Brain microvascular endothelial cell (primary cell): ENCODE measurements around the gene ADAM11.

Experiments used
- DNase-seq: peaks from one replicate; pipeline ENCODE4 v3.0.0-alpha.2; 2020
- H3K27ac ChIP-seq: fragments of 250-450 bp; sonication (Bioruptor Pico); 2 replicates; pipeline ENCODE4 v1.5.1; 2020; ENCODE audit warnings: mild to moderate bottlenecking, moderate library complexity
- H3K27me3 ChIP-seq: fragments of 250-450 bp; sonication (Bioruptor Pico); replicated peaks from 2 replicates; pipeline ENCODE4 v1.5.1; 2020; ENCODE audit warnings: mild to moderate bottlenecking
- H3K36me3 ChIP-seq: fragments of 250-450 bp; sonication (Bioruptor Pico); replicated peaks from 2 replicates; pipeline ENCODE4 v1.5.1; 2020; ENCODE audit warnings: mild to moderate bottlenecking
- H3K4me3 ChIP-seq: 2 replicates; pipeline ENCODE4 v1.5.1; 2011; ENCODE audit warnings: low read depth, mild to moderate bottlenecking, control low read depth, low read length, moderate library complexity
- in situ Hi-C: cut with HindIII; loops from 2 replicates; pipeline ENCODE4 v1.10.0; 2017; ENCODE audit warnings: low sequenced_read_pairs, low pct_ligation_motif_present
- TF ChIP-seq, protein P1 (sequence below): IDR thresholded peaks from 2 replicates; pipeline ENCODE4 v1.5.1; 2011; ENCODE audit warnings: low read depth, mild to moderate bottlenecking, moderate library complexity, low read length, control low read depth, inconsistent platforms; ENCODE audit errors: missing control alignments

ADAM11 gene

GRCh38 chr17:44749076-44749979 lies 9.5 kb upstream of the ADAM11 start:
- no peaks in the 10 kb centered on the region for H3K36me3 ChIP-seq

GRCh38 chr17:44749980-44750318 lies 8.8 kb upstream of the ADAM11 start:
- Histone ChIP-seq H3K4me3 (no peak overlapping the region), H3K27ac (no peak overlapping the region), H3K36me3 (no peaks in the 10 kb centered on the region), H3K27me3 (no peaks in the 10 kb centered on the region)
- no peak for DNase-seq
- TF ChIP-seq, protein P1, sequence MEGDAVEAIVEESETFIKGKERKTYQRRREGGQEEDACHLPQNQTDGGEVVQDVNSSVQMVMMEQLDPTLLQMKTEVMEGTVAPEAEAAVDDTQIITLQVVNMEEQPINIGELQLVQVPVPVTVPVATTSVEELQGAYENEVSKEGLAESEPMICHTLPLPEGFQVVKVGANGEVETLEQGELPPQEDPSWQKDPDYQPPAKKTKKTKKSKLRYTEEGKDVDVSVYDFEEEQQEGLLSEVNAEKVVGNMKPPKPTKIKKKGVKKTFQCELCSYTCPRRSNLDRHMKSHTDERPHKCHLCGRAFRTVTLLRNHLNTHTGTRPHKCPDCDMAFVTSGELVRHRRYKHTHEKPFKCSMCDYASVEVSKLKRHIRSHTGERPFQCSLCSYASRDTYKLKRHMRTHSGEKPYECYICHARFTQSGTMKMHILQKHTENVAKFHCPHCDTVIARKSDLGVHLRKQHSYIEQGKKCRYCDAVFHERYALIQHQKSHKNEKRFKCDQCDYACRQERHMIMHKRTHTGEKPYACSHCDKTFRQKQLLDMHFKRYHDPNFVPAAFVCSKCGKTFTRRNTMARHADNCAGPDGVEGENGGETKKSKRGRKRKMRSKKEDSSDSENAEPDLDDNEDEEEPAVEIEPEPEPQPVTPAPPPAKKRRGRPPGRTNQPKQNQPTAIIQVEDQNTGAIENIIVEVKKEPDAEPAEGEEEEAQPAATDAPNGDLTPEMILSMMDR = no peak
- in situ Hi-C loops = no loop called here

More at GRCh38 chr17:44749076-44749979, 9.5 kb upstream of the ADAM11 start:
- Histone ChIP-seq H3K4me3 (no peak overlapping the region), H3K27ac (no peak overlapping the region), H3K27me3 (no peaks in the 10 kb centered on the region)
- TF ChIP-seq, protein P1 = no peak
- DNase-seq = no peak
- in situ Hi-C loops = no loop called here

DNA sequence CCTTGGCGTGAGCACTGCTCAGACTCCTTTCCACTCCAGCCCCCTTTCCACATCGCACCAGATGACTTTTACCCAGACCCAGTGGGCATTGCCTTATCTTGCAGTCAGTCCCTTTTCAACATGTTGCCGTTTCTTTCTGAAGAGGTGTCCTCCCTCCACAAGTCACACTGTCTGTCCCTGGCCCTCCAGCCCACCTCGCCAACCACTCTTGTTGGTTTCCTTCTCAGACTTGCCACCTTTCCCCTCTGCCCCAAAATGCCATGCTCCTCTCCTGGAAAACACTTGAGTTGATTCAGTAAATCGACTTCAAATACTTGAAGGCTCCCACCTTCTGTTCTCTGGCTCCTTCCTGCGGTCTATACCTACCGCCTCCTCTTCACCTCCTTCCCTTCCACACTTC lies 7.5 kb upstream of the ADAM11 start:
- no peak for DNase-seq
- in situ Hi-C loops = no loop called here
- TF ChIP-seq, protein P1 = no peak
- Histone ChIP-seq H3K27me3 (no peaks in the 10 kb centered on the region), H3K36me3 (no peaks in the 10 kb centered on the region), H3K4me3 (no peak overlapping the region), H3K27ac (no peak overlapping the region)

DNA sequence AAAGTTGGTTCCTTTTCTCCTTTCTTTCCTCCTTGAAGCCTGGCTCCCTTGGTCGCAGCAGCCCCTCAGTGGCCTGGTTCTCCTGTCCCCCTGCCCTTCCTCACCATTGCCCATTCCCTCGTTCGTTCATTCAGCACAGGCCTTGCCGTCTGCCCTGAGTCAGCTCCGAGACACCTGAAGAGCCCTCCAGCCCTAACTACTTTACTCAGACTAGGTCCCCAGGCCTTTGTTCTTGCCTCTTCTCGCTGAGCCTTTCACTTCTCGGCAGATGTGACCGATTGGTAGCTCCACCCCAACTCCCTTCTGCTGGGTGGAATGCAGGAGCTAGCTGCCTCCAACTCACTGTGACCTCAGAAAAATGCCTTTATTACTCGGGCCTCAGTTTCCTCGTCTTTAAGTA lies 7.0 kb upstream of the ADAM11 start:
- Histone ChIP-seq H3K27ac (no peak overlapping the region), H3K4me3 (no peak overlapping the region), H3K27me3 (no peaks in the 10 kb centered on the region), H3K36me3 (no peaks in the 10 kb centered on the region)
- DNase-seq = no peak
- TF ChIP-seq, protein P1 = no peak
- in situ Hi-C loops = no loop called here

DNA sequence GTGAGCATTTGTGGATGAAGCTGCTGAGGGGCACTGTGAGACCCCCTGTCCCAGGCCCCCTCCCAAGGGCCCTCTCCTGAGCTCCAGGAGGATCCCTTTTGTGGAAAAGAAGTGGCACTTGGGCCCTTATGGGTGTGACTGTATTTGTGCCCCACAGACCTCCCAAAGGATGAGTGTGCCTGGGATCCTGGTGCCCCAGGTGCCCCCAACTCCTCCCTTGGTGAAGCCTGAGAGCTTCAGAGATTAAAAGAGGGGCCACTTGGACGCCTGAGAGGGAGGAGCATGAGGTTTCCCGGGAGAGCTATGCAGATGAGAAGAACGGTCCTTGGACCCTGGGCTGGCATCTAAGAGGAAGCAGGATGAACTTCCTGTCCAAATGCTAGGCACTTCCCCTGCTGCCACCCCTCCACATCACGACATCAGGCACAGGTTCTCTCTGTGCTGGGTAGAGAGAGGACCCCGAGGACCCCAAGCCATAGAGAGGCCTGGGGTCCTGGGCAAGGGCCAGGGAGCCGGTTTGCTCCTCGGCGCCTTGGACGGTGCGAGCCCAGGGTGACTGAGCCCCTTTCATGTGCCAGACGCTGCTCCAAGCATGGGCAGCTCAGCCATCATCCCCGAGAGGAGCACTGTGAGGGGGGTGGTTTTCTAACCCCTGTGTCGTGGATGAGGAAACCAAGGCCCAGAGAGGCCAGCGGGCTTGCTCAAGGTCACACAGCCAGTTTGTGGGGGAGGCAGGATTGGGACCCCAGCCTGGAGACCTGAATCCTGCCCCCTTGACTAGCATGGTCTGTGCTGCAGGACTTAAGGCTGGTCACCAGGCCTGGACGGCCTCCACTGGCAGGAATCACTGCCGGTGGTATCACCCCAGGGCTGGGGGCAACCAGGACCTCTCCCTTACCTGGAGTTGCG lies 5.6 kb upstream of the ADAM11 start:
- H3K36me3 ChIP-seq = no peaks in the 10 kb centered on the region
- in situ Hi-C loops = no loop called here
- no peak overlapping the region for H3K27ac ChIP-seq
- no peak for DNase-seq
- H3K27me3 ChIP-seq = peaks cover under 1% of the 10 kb centered on the region
- TF ChIP-seq, protein P1 = no peak
- no peak overlapping the region for H3K4me3 ChIP-seq
